EH (cell line): ENCODE results near the gene EYA2.
"Not testable (repeated sequence)": the region's sequence is repeated elsewhere in the genome, so short reads cannot be mapped to it uniquely, and the experiment has no call there.

Source experiments
- DNase-seq: peaks from one replicate; pipeline ENCODE4 v3.0.0-alpha.2; 2015; ENCODE audit warnings: low read depth

EYA2 gene

GRCh38 chr20:46955601-46956556, 61.2 kb downstream of the EYA2 start:
- peak; percentile 54 for DNase-seq

- DNase-seq: peak; percentile 97
Observed at GRCh38 chr20:46959081-46959692, 64.5 kb downstream of the EYA2 start.

GRCh38 chr20:46959821-46960220, 65.2 kb downstream of the EYA2 start:
- no peak for DNase-seq

GRCh38 chr20:46960536-46960935, 65.9 kb downstream of the EYA2 start:
- DNase-seq: no peak

GRCh38 chr20:46961968-46962367, 67.3 kb downstream of the EYA2 start:
- not testable (repeated sequence) for DNase-seq

GRCh38 chr20:46962452-46963195, 68.0 kb downstream of the EYA2 start:
- peak; percentile 10 for DNase-seq

GRCh38 chr20:46963196-46963529, 68.5 kb downstream of the EYA2 start:
- peak; percentile 40 for DNase-seq

- DNase-seq: peak; percentile 15
Observed at GRCh38 chr20:46963758-46964617, 69.3 kb downstream of the EYA2 start.

- no peak for DNase-seq
Observed at GRCh38 chr20:46964618-46965455, 70.2 kb downstream of the EYA2 start.

- no peak for DNase-seq
Observed at GRCh38 chr20:46965477-46965876, 70.8 kb downstream of the EYA2 start.

- no peak for DNase-seq
Observed at GRCh38 chr20:46967646-46968045, 73.0 kb downstream of the EYA2 start.

GRCh38 chr20:46970937-46971630, 76.4 kb downstream of the EYA2 start:
- peak; percentile 80 for DNase-seq

- no peak for DNase-seq
Observed at GRCh38 chr20:46973766-46974165, 79.1 kb downstream of the EYA2 start.

- no peak for DNase-seq
Observed at GRCh38 chr20:46974669-46975434, 80.2 kb downstream of the EYA2 start.

GRCh38 chr20:46975976-46976375, 81.3 kb downstream of the EYA2 start:
- DNase-seq: no peak

- no peak for DNase-seq
Observed at GRCh38 chr20:46977204-46977603, 82.6 kb downstream of the EYA2 start.

GRCh38 chr20:46977909-46978588, 83.4 kb downstream of the EYA2 start:
- no peak for DNase-seq

GRCh38 chr20:46978951-46979491, 84.4 kb downstream of the EYA2 start:
- no peak for DNase-seq
